ENCODE data around the gene BDKRB1.

Gene BDKRB1

GRCh38 chr14:96261772-96262655 is 6.0 kb downstream of the BDKRB1 start:
- TF ChIP-seq POU6F1 (CRISPR knock-in tag; IDR thresholded peaks at IDR 0.05; ENCODE audit: borderline replicate concordance, low read depth) (no peak), BACH2 (CRISPR knock-in tag; IDR thresholded peaks at IDR 0.05; ENCODE audit: borderline replicate concordance) (no peak), ZFP30 (CRISPR knock-in tag; IDR thresholded peaks at IDR 0.05) (no peak), ZNF8 (CRISPR knock-in tag; IDR thresholded peaks at IDR 0.05) (no peak), TSHZ2 (CRISPR knock-in tag; IDR thresholded peaks at IDR 0.05) (no peak), ZFP3 (CRISPR knock-in tag; IDR thresholded peaks at IDR 0.05) (no peak), TCF4 (CRISPR knock-in tag; IDR thresholded peaks at IDR 0.05; ENCODE audit: borderline replicate concordance) (no peak), SNAI2 (CRISPR knock-in tag; IDR thresholded peaks at IDR 0.05) (no peak), GLIS3 (CRISPR knock-in tag; IDR thresholded peaks at IDR 0.05) (no peak), ISL1 (CRISPR knock-in tag; IDR thresholded peaks at IDR 0.05) (no peak), RARB (CRISPR knock-in tag; IDR thresholded peaks at IDR 0.05) (no peak), PPARA (CRISPR knock-in tag; IDR thresholded peaks at IDR 0.05; ENCODE audit: borderline replicate concordance) (no peak), ESRRG (CRISPR knock-in tag; IDR thresholded peaks at IDR 0.05) (no peak), CSDC2 (CRISPR knock-in tag; IDR thresholded peaks at IDR 0.05) (no peak), TOX (CRISPR knock-in tag; IDR thresholded peaks at IDR 0.05; ENCODE audit: borderline replicate concordance) (no peak)
- ATAC-seq: peak; percentile 27

- TF ChIP-seq ZFP3 (CRISPR knock-in tag; IDR thresholded peaks at IDR 0.05) (no peak), PPARA (CRISPR knock-in tag; IDR thresholded peaks at IDR 0.05; ENCODE audit: borderline replicate concordance) (no peak)
- ATAC-seq: no peak
These were observed 7.6 kb downstream of the BDKRB1 start for GRCh38 chr14:96263347-96264199.

GRCh38 chr14:96264200-96264553 is 8.2 kb downstream of the BDKRB1 start:
- TF ChIP-seq ZNF70 (CRISPR knock-in tag; IDR thresholded peaks at IDR 0.05) (no peak), RARB (CRISPR knock-in tag; IDR thresholded peaks at IDR 0.05) (no peak), ZC3H10 (CRISPR knock-in tag; IDR thresholded peaks at IDR 0.05) (no peak), CSRNP3 (CRISPR knock-in tag; IDR thresholded peaks at IDR 0.05) (no peak), BACH2 (CRISPR knock-in tag; IDR thresholded peaks at IDR 0.05; ENCODE audit: borderline replicate concordance) (no peak), ZNF8 (CRISPR knock-in tag; IDR thresholded peaks at IDR 0.05) (no peak), POU6F1 (CRISPR knock-in tag; IDR thresholded peaks at IDR 0.05; ENCODE audit: borderline replicate concordance, low read depth) (no peak), ARNTL (CRISPR knock-in tag; IDR thresholded peaks at IDR 0.05; ENCODE audit: borderline replicate concordance, low read depth) (no peak)
- no peak for ATAC-seq
